SU-DHL-6 (cell line): Measurements from ENCODE around the gene FLAD1.

ENCODE experiments used
- H2AFZ ChIP-seq: fragments of 200-600 bp; sonication (generic); 2 replicates; pipeline ENCODE4 v1.6.1; 2014; ENCODE audit warnings: low read depth, mild to moderate bottlenecking, moderate library complexity, mixed read lengths, antibody characterized with exemption, low read length; ENCODE audit not compliant: severe bottlenecking
- H3F3A ChIP-seq: fragments of 200-600 bp; shearing (Covaris generic); 2 replicates; pipeline ENCODE4 v1.6.0; 2016; ENCODE audit warnings: antibody characterized with exemption, mild to moderate bottlenecking; ENCODE audit not compliant: insufficient read depth
- H3K27ac ChIP-seq: fragments of 200-600 bp; sonication (generic); 2 replicates; pipeline ENCODE4 v1.5.1; 2016; ENCODE audit warnings: low read depth, mild to moderate bottlenecking, low read length, moderate library complexity, mixed read lengths
- H3K27me3 ChIP-seq: fragments of 200-600 bp; sonication (generic), shearing (Covaris generic); 2 replicates; pipeline ENCODE4 v1.6.0; 2014; ENCODE audit warnings: mild to moderate bottlenecking, low read length
- H3K36me3 ChIP-seq: fragments of 200-600 bp; sonication (generic); 2 replicates; pipeline ENCODE4 v1.6.1; 2014; ENCODE audit warnings: mild to moderate bottlenecking, low read length, mixed read lengths
- H3K4me2 ChIP-seq: fragments of 300-600, 200-600 bp; shearing (Covaris generic), sonication (generic); 2 replicates; pipeline ENCODE4 v1.6.0; 2014; ENCODE audit warnings: low read length, low read depth, mild to moderate bottlenecking; ENCODE audit not compliant: poor library complexity, severe bottlenecking
- H3K4me3 ChIP-seq: fragments of 200-600 bp; sonication (generic); 2 replicates; pipeline ENCODE4 v1.5.1; 2014; ENCODE audit warnings: antibody characterized with exemption, low read length, mild to moderate bottlenecking, mixed read lengths; ENCODE audit not compliant: insufficient read depth, poor library complexity, severe bottlenecking
- H3K79me2 ChIP-seq: fragments of 200-600 bp; sonication (generic); 2 replicates; pipeline ENCODE4 v1.6.1; 2014; ENCODE audit warnings: mild to moderate bottlenecking, low read length, moderate library complexity; ENCODE audit not compliant: insufficient read depth
- H3K9ac ChIP-seq: fragments of 200-600 bp; sonication (generic); 2 replicates; pipeline ENCODE4 v1.7.0; 2014; ENCODE audit warnings: mild to moderate bottlenecking, low read length
- H3K9me2 ChIP-seq: fragments of 200-600 bp; sonication (generic); replicated peaks from 2 replicates; pipeline ENCODE4 v1.6.1; 2014; ENCODE audit warnings: low read length; ENCODE audit not compliant: insufficient read depth
- H3K9me3 ChIP-seq: fragments of 200-600 bp; sonication (generic); 2 replicates; pipeline ENCODE4 v1.6.1; 2014; ENCODE audit warnings: low read length, mixed read lengths; ENCODE audit not compliant: insufficient read depth
- H4K20me1 ChIP-seq: fragments of 200-600 bp; sonication (generic); 2 replicates; pipeline ENCODE4 v1.6.1; 2014; ENCODE audit warnings: low read depth, mild to moderate bottlenecking, antibody characterized with exemption, low read length, moderate library complexity, mixed read lengths
- CTCF ChIP-seq: fragments of 200-600 bp; sonication (generic); IDR thresholded peaks from one replicate; pipeline ENCODE4 v1.5.1; 2017; ENCODE audit warnings: antibody characterized with exemption, mild to moderate bottlenecking, low read length, moderate library complexity; ENCODE audit not compliant: insufficient read depth, poor library complexity, severe bottlenecking
- EZH2phosphoT487 ChIP-seq: fragments of 200-600 bp; sonication (generic), shearing (Covaris generic); conservative IDR thresholded peaks from 2 replicates; pipeline ENCODE4 v1.6.1; 2018; ENCODE audit warnings: mild to moderate bottlenecking, antibody characterized with exemption, low read length, moderate library complexity, mixed read lengths

FLAD1 gene

GRCh38 chr1:154951901-154952657, 31.1 kb upstream of the FLAD1 start:
- H3K9ac ChIP-seq, result no peak overlapping the region

DNA sequence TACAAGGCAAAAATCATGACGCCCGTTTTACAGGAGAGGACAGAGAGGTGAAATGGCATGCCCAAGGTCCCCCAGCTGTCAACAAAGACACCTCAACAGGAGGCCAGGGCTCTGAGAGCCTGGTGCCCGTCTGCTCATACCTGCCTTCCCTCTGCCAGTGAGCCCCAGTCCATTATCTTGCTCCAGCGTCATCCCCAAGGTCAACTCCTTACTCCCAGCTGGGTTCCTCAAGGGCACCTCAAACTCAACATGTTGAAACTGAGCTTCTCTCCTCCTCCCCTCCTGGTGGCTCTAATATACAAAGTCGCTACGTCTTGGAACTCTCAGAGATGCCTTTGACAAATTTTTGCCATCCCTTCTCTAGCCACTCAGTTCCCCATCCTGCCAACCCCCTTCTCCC, 30.5 kb upstream of the FLAD1 start:
- Histone ChIP-seq H3K27me3 (no peaks in the 10 kb centered on the region), H4K20me1 (no peaks in the 10 kb centered on the region), H2AFZ (no peak overlapping the region), H3K9me3 (no peaks in the 10 kb centered on the region), H3K4me3 (no peak overlapping the region), H3F3A (peaks cover 11% of the 10 kb centered on the region), H3K79me2 (no peaks in the 10 kb centered on the region), H3K4me2 (no peak overlapping the region), H3K9me2 (no peaks in the 10 kb centered on the region), H3K36me3 (no peaks in the 10 kb centered on the region), H3K9ac (no peak overlapping the region), H3K27ac (no peak overlapping the region)
- TF ChIP-seq EZH2phosphoT487, result no peak
- no peak for TF ChIP-seq CTCF

More at GRCh38 chr1:154951901-154952657, 31.1 kb upstream of the FLAD1 start:
- Histone ChIP-seq H3K9me2 (no peaks in the 10 kb centered on the region), H3K9me3 (no peaks in the 10 kb centered on the region), H3K27me3 (no peaks in the 10 kb centered on the region), H4K20me1 (no peaks in the 10 kb centered on the region), H3K27ac (no peak overlapping the region), H3K4me2 (no peak overlapping the region), H3F3A (peaks cover 7% of the 10 kb centered on the region; the same call in 1 of the 2 replicates), H2AFZ (no peak overlapping the region), H3K36me3 (no peaks in the 10 kb centered on the region), H3K4me3 (no peak overlapping the region), H3K79me2 (no peaks in the 10 kb centered on the region)
- TF ChIP-seq EZH2phosphoT487, result no peak
- no peak for TF ChIP-seq CTCF

- H3K9me2 ChIP-seq, result no peaks in the 10 kb centered on the region
- H3K9ac ChIP-seq, result no peak overlapping the region
- no peaks in the 10 kb centered on the region for H4K20me1 ChIP-seq
- no peak overlapping the region for H2AFZ ChIP-seq
- no peak overlapping the region for H3K4me2 ChIP-seq
- H3K9me3 ChIP-seq, result no peaks in the 10 kb centered on the region
- TF ChIP-seq CTCF, result no peak
- no peak for TF ChIP-seq EZH2phosphoT487
- no peaks in the 10 kb centered on the region for H3K36me3 ChIP-seq
- H3F3A ChIP-seq, result peaks cover 18% of the 10 kb centered on the region
- no peak overlapping the region for H3K4me3 ChIP-seq
- no peaks in the 10 kb centered on the region for H3K27me3 ChIP-seq
- no peaks in the 10 kb centered on the region for H3K79me2 ChIP-seq
- no peak overlapping the region for H3K27ac ChIP-seq
Observed at GRCh38 chr1:154953611-154954038, 29.5 kb upstream of the FLAD1 start.
